Cardiac fibroblast (primary cell): Measurements from ENCODE around the gene AOPEP.

Experiments used
- DNase-seq, 2 donors: peaks; one replicate each; pipeline versions ENCODE4 v3.0.0 to v3.0.0-alpha.2; 2010; ENCODE audit warnings: low read depth in 2 of 2
- H3K4me3 ChIP-seq, 2 donors: replicated peaks in 1 of 2; 1 replicate in 1 of 2; 2 replicates in 1 of 2; pipeline ENCODE4 v1.5.1; 2011; ENCODE audit warnings: low read depth in 2 of 2, low read length in 2 of 2, mild to moderate bottlenecking in 2 of 2, moderate library complexity in 1 of 2
- CTCF ChIP-seq: IDR thresholded peaks from one replicate; pipeline ENCODE4 v1.5.1; 2011; ENCODE audit warnings: low read depth, mild to moderate bottlenecking, low read length, inconsistent platforms

The AOPEP gene

GRCh38 chr9:94911211-94911610 lies 184.7 kb downstream of the AOPEP start:
- TF ChIP-seq CTCF = no peak
- DNase-seq = no peak
- H3K4me3 ChIP-seq = no peak overlapping the region

DNA sequence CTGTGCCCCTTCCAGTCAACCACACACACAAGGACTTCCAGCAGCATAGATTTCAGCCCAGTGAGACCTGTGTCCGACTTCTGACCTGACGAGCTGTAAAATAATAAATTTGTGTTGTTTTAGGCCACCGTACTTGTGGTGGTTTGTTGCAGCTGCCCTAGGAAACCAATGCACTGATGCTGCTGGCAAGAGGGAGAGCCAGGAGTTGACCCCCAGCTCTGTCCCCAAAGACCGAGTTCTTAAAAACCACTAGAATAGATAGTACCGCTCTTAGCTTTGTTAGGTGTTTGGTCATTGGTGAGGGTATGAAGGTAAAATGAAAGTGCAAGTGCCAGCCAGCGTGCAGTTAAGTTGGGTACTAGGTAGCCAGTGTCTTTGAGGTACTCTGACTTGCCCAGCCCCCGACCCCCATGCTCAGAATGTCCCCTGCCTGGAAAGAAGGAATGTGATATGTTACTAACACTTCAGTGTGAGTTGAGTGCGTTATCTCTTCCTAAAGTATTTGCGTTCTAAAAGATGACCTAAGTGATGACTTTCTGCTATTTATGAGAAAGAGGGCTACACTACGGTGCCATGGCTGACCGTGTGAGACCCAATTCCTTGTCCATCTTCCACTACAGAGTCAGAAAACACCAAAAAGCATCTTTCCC lies 185.6 kb downstream of the AOPEP start:
- DNase-seq = no peak
- H3K4me3 ChIP-seq = no peak overlapping the region
- no peak for TF ChIP-seq CTCF

DNA sequence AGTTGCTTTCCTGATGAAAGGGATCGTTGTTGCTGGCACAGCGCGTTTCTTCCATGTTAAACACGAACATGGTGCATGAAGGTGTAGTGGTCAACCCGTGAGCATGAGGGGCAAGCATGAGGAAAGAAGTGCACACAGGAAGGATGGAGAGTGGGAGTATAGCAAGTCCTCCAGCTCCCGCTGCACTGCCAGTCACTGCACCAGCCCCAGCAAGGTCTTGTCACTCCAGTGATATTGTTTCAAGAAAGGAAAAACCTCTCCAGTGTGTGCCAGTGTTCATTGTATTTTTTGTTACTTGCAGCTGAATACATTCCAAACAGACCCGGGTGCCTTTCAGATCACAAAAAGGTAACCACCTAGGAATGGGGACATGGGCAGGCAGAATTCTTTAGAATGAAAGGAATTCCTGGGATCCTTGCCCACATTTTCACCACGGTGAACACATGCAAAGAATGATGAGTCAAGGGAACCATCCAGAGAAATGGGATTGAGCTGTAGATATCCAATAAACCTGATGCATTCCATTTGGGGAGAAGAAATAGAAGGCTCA lies 186.3 kb downstream of the AOPEP start:
- peak; percentile 70 to 87 for DNase-seq
- no peak for TF ChIP-seq CTCF
- no peak overlapping the region for H3K4me3 ChIP-seq

DNA sequence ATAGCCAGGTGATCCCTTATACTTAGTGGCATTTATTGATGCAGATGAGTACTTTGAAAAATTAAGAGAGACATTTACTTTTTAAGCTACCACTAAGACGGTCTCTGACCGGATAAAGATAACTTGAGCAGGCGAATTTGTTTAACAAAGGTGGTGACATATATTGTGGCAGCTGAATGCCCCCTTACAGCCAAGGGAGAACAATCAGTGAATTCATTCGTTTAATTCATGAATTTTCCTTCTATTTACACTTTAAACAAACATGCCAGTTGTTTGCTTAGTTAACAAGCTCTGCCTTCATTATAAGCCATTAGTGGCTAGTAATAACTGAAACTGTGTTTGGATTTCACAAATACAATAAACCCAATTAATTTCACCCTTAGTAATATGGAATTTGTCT lies 187.1 kb downstream of the AOPEP start:
- no peak for DNase-seq
- TF ChIP-seq CTCF = no peak
- H3K4me3 ChIP-seq = no peak overlapping the region

GRCh38 chr9:94915476-94916450 lies 189.3 kb downstream of the AOPEP start:
- DNase-seq = no peak
- H3K4me3 ChIP-seq = no peak overlapping the region
- TF ChIP-seq CTCF = no peak

DNA sequence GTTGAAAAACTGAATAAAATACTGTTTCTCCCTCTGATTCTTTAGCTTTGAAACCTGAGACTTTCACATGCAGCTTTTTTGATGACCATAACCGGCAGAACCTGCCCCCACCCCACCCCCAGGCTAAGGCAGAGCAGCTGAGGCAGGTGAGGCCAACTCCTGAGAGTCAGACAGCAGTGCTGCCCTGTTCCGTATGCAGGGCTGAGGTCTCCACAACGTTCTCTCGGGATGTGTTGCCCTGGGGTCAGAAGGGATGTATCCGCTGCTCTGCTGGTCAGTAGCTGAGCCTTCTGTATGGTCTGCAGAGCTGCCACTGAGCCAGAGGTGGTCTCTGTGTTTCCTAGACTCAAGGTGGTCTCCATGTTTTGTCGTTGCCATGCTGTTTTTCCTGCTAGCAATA lies 190.5 kb downstream of the AOPEP start:
- no peak for TF ChIP-seq CTCF
- DNase-seq = no peak
- H3K4me3 ChIP-seq = no peak overlapping the region
